ENCODE measurements around the gene PAQR8.

GRCh38 chr6:52361414-52361944 is 472 bp upstream of the PAQR8 start:
- TF ChIP-seq EZH2 (IDR thresholded peaks at IDR 0.05; ENCODE audit: borderline replicate concordance, low read depth, low read length, severe bottlenecking) (no peak), CTCF (IDR thresholded peaks at IDR 0.05; ENCODE audit: borderline replicate concordance, extremely low read depth, low read length, poor library complexity, severe bottlenecking) (peak; percentile 2)

Measured in DND-41 (cell line).